GM21786 (cell line): ENCODE results near the gene PROC.

Experiments used
- ATAC-seq: cut with Tn5 transposase; IDR thresholded peaks from one replicate; pipeline ENCODE4 v1.9.1; 2021; ENCODE audit not compliant: unreplicated experiment

PROC gene

GRCh38 chr2:127418300-127419111 is at the start of gene PROC:
Gene PROC (plus strand): TSS chr2:127418427. CDS start chr2:127419943, 1,516 bp downstream.
- ATAC-seq: no peak

- no peak for ATAC-seq
Measured at GRCh38 chr2:127370010-127370409, 48.2 kb upstream of the PROC start.

GRCh38 chr2:127371037-127371436 is 47.2 kb upstream of the PROC start:
- ATAC-seq: no peak

- no peak for ATAC-seq
Measured at GRCh38 chr2:127373362-127374083, 44.7 kb upstream of the PROC start.

GRCh38 chr2:127376257-127376656 is 42.0 kb upstream of the PROC start:
- no peak for ATAC-seq

GRCh38 chr2:127377262-127377661 is 41.0 kb upstream of the PROC start:
- no peak for ATAC-seq

- no peak for ATAC-seq
Measured at GRCh38 chr2:127378720-127379119, 39.5 kb upstream of the PROC start.

GRCh38 chr2:127379712-127380355 is 38.4 kb upstream of the PROC start:
- peak; percentile 52 for ATAC-seq

GRCh38 chr2:127381762-127382161 is 36.5 kb upstream of the PROC start:
- ATAC-seq: no peak

- ATAC-seq: no peak
Measured at GRCh38 chr2:127382831-127383230, 35.4 kb upstream of the PROC start.

GRCh38 chr2:127384529-127384928 is 33.7 kb upstream of the PROC start:
- no peak for ATAC-seq

- no peak for ATAC-seq
Measured at GRCh38 chr2:127386246-127386645, 32.0 kb upstream of the PROC start.

- ATAC-seq: peak; percentile 56
Measured at GRCh38 chr2:127386764-127387654, 31.2 kb upstream of the PROC start.

GRCh38 chr2:127387655-127388422 is 30.4 kb upstream of the PROC start, which contains the start of gene MAP3K2:
Gene MAP3K2 (minus strand): TSS chr2:127387975. CDS start chr2:127343129, 44,846 bp downstream.
- peak; percentile 65 for ATAC-seq

GRCh38 chr2:127388423-127389164 is 29.6 kb upstream of the PROC start:
- peak; percentile 31 for ATAC-seq

GRCh38 chr2:127389778-127390435 is 28.3 kb upstream of the PROC start:
- ATAC-seq: no peak

- no peak for ATAC-seq
Measured at GRCh38 chr2:127392133-127392827, 25.9 kb upstream of the PROC start.
